ENCODE results near the gene SPINK1.

Gene SPINK1

DNA sequence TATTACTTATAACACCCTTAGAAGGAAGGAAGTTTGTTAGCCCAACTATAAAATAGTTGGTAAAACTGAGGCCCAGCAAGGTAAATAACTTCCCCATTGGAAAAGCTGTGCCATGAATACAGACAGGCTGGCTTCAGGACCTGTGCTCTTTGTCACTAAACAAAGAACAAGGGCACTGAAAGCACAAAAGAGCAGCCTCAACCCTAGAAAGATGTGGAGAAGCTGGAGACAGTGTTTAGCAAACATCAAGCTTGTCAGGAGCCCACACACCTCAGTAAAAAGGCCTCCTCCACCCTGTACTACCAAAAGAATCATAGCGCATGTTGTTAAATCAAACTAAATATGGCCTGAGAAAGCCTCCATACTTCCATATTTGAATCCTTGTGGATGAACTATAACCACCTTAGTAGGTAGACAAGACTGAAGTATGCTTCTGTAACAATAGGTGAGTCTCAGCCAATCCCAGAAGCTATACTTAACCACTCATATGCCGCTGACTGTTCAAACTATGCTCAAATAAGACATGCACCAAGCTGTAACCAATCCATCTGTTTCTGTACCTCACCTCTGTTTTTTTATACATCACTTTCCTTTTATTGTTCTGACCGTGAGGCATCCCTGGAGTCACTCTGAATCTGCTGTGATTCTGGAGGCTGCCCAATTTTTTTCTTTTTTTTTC, 28.6 kb upstream of the SPINK1 start:
- no peak for TF ChIP-seq TAF1 (IDR thresholded peaks at IDR 0.05; ENCODE audit: borderline replicate concordance, insufficient read depth, low read length)
- TF ChIP-seq SIN3A (IDR thresholded peaks at IDR 0.05; ENCODE audit: borderline replicate concordance, insufficient read depth, low read length), result no peak
- TF ChIP-seq FOXP2 (optimal IDR thresholded peaks at IDR 0.05; ENCODE audit: borderline replicate concordance, extremely low read depth, extremely low read length, insufficient read depth), result no peak
- TF ChIP-seq, protein P1, sequence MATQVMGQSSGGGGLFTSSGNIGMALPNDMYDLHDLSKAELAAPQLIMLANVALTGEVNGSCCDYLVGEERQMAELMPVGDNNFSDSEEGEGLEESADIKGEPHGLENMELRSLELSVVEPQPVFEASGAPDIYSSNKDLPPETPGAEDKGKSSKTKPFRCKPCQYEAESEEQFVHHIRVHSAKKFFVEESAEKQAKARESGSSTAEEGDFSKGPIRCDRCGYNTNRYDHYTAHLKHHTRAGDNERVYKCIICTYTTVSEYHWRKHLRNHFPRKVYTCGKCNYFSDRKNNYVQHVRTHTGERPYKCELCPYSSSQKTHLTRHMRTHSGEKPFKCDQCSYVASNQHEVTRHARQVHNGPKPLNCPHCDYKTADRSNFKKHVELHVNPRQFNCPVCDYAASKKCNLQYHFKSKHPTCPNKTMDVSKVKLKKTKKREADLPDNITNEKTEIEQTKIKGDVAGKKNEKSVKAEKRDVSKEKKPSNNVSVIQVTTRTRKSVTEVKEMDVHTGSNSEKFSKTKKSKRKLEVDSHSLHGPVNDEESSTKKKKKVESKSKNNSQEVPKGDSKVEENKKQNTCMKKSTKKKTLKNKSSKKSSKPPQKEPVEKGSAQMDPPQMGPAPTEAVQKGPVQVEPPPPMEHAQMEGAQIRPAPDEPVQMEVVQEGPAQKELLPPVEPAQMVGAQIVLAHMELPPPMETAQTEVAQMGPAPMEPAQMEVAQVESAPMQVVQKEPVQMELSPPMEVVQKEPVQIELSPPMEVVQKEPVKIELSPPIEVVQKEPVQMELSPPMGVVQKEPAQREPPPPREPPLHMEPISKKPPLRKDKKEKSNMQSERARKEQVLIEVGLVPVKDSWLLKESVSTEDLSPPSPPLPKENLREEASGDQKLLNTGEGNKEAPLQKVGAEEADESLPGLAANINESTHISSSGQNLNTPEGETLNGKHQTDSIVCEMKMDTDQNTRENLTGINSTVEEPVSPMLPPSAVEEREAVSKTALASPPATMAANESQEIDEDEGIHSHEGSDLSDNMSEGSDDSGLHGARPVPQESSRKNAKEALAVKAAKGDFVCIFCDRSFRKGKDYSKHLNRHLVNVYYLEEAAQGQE (IDR thresholded peaks at IDR 0.05; ENCODE audit: insufficient read depth in 1 of 2, low read depth in 2 of 2, low read length in 2 of 2), result no peak
- TF ChIP-seq POLR2AphosphoS5 (IDR thresholded peaks at IDR 0.05; ENCODE audit: low read depth, low read length), result no peak

DNA sequence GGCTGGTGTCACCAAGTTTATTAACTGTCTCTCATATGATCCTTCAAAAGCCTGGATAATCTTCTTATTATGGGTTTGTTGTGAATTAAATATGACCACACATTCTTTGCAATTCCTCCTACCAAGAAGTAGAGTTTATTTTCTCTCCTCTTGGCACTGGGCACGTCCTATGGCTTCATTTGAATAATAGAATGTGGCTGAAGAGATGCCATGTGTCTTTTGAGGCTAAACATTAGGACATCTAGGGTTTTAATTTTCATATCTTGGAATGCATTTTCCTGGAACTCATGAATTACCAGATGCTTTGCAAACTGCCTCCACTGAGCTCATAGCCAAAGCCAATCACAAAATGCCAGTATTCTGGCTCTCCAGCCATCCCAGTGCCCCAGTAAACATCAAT, 27.1 kb upstream of the SPINK1 start:
- TF ChIP-seq FOXP2 (optimal IDR thresholded peaks at IDR 0.05; ENCODE audit: borderline replicate concordance, extremely low read depth, extremely low read length, insufficient read depth), result no peak
- TF ChIP-seq, protein P1 (IDR thresholded peaks at IDR 0.05; ENCODE audit: insufficient read depth in 1 of 2, low read depth in 2 of 2, low read length in 2 of 2), result no peak
- no peak for TF ChIP-seq TAF1 (IDR thresholded peaks at IDR 0.05; ENCODE audit: borderline replicate concordance, insufficient read depth, low read length)
- no peak for TF ChIP-seq SIN3A (IDR thresholded peaks at IDR 0.05; ENCODE audit: borderline replicate concordance, insufficient read depth, low read length)
- TF ChIP-seq POLR2AphosphoS5 (IDR thresholded peaks at IDR 0.05; ENCODE audit: low read depth, low read length), result no peak

DNA sequence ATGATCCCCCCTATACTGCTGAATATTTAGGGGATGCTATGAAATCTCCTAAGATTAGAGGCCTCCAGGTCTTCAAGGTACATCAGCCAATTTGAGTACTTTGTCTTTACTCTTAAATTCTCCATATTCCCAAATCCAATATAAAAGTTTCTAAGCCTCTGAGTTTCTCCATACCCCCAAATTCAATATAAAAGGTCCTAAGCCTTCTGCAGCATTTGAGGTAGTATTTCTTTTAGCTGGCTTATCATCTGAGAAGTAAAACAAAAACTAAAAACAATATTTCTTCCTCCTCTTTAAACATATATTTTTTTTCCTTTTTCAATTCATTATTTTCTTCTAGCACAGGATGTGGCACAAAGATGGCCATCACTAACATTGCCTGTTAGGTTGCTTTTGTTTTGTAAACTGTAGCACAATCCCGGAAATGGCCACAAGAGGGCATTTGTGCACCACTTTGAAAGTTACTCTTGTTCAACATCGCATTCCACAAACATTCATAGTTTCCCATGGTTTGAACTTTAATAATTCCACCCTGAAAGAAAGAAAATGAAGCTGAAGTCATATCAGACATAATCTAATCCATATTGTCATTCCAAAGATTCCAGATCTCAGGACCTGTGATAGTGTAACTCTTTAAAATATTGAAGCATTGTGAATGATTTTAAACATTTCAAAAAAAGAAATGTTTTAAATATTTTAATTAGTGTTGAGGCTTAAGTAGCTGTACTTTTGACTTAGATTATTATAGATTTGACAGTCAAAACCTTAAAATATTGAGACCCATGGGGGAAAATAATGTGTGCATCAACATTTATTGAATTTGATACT, 26.0 kb upstream of the SPINK1 start:
- TF ChIP-seq FOXP2 (optimal IDR thresholded peaks at IDR 0.05; ENCODE audit: borderline replicate concordance, extremely low read depth, extremely low read length, insufficient read depth) (no peak), TAF1 (IDR thresholded peaks at IDR 0.05; ENCODE audit: borderline replicate concordance, insufficient read depth, low read length) (no peak), SIN3A (IDR thresholded peaks at IDR 0.05; ENCODE audit: borderline replicate concordance, insufficient read depth, low read length) (no peak), POLR2AphosphoS5 (IDR thresholded peaks at IDR 0.05; ENCODE audit: low read depth, low read length) (no peak)
- TF ChIP-seq, protein P1 (IDR thresholded peaks at IDR 0.05; ENCODE audit: insufficient read depth in 1 of 2, low read depth in 2 of 2, low read length in 2 of 2), result no peak

DNA sequence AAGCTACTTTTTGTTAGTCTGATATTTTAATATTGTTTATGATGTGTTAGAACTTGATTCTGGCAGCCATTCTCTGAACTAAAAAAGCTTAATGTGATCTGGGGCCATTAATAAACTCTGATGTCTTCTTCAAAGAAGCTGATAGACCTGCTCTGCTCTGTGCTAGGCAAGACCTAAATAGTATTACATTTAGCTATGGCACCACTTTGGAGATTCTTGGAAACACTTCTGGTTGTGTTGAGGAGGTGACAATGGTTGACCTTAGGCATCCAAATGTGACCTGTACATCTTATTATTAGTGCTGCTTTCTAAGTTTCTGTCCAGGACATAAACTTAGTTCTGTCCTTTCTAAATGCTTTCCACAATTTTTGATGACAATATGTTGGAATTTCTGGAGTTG, 25.3 kb upstream of the SPINK1 start:
- TF ChIP-seq FOXP2 (optimal IDR thresholded peaks at IDR 0.05; ENCODE audit: borderline replicate concordance, extremely low read depth, extremely low read length, insufficient read depth) (no peak), SIN3A (IDR thresholded peaks at IDR 0.05; ENCODE audit: borderline replicate concordance, insufficient read depth, low read length) (no peak), TAF1 (IDR thresholded peaks at IDR 0.05; ENCODE audit: borderline replicate concordance, insufficient read depth, low read length) (no peak), POLR2AphosphoS5 (IDR thresholded peaks at IDR 0.05; ENCODE audit: low read depth, low read length) (no peak)
- TF ChIP-seq, protein P1 (IDR thresholded peaks at IDR 0.05; ENCODE audit: insufficient read depth in 1 of 2, low read depth in 2 of 2, low read length in 2 of 2), result no peak
